Gastrocnemius medialis (tissue), 4 donors: ENCODE measurements around the gene KCTD14.

ENCODE experiments used
- CTCF ChIP-seq, 5 experiments: fragments of 450-650 bp in 3 of 5; fragments of 200-600 bp in 2 of 5; sonication (generic) in 2 of 5; IDR thresholded peaks in 4 of 5; conservative IDR thresholded peaks in 1 of 5; 1 replicate in 4 of 5; 2 replicates in 1 of 5; pipeline ENCODE4 v1.5.1; 2016 to 2019; ENCODE audit warnings: antibody characterized with exemption in 5 of 5, mild to moderate bottlenecking in 3 of 5, moderate library complexity in 3 of 5
- POLR2A ChIP-seq, 2 donors: fragments of 450-650 bp; IDR thresholded peaks; one replicate each; pipeline ENCODE4 v1.6.1; 2017; ENCODE audit warnings: antibody characterized with exemption in 2 of 2, mild to moderate bottlenecking in 2 of 2, moderate library complexity in 2 of 2

- TF ChIP-seq CTCF (IDR thresholded peaks at IDR 0.05 in 4 of 5, conservative IDR thresholded peaks at IDR 0.05 in 1 of 5) (no peak), POLR2A (IDR thresholded peaks at IDR 0.05) (no peak)
Observed at GRCh38 chr11:78038697-78039313, 15.7 kb upstream of the KCTD14 start.
